Renal cortical epithelial cell (primary cell): Measurements from ENCODE around the gene DDX31. TPM values are rescaled to one million over a fixed set of nuclear protein-coding genes. Genes with fewer than 3 reads are reported as not detected.
"Not testable (repeated sequence)": the region's sequence is repeated elsewhere in the genome, so short reads cannot be mapped to it uniquely, and the experiment has no call there.

Experiments used
- DNase-seq: peaks from one replicate; pipeline ENCODE4 v3.0.0-alpha.2; 2011; ENCODE audit warnings: low read depth
- total RNA-seq: library from RNA; depleted of rRNA; stranded (reverse); fragments of >200 nt; gene quantifications from 2 replicates; pipeline ENCODE4 v1.2.3, GENCODE V29; 2014

DDX31 gene
- total RNA-seq, 1 donor from 2014 or later: 23.3 TPM

GRCh38 chr9:132579427-132579798, 90.4 kb downstream of the DDX31 start:
- no peak for DNase-seq

GRCh38 chr9:132578367-132578932, 91.3 kb downstream of the DDX31 start:
- DNase-seq: no peak

- no peak for DNase-seq
Measured at GRCh38 chr9:132577119-132577518, 92.7 kb downstream of the DDX31 start.

GRCh38 chr9:132575811-132576210, 94.0 kb downstream of the DDX31 start:
- no peak for DNase-seq

- peak; percentile 36 for DNase-seq
Measured at GRCh38 chr9:132575005-132575609, 94.7 kb downstream of the DDX31 start.

- no peak for DNase-seq
Measured at GRCh38 chr9:132572921-132573320, 96.9 kb downstream of the DDX31 start.

GRCh38 chr9:132571806-132572600, 97.8 kb downstream of the DDX31 start:
- no peak for DNase-seq

GRCh38 chr9:132568787-132569186, 101.0 kb downstream of the DDX31 start:
- not testable (repeated sequence) for DNase-seq

GRCh38 chr9:132564526-132564925, 105.3 kb downstream of the DDX31 start:
- DNase-seq: no peak

- DNase-seq: no peak
Measured at GRCh38 chr9:132562306-132562573, 107.5 kb downstream of the DDX31 start.

GRCh38 chr9:132560616-132561202, 109.1 kb downstream of the DDX31 start:
- DNase-seq: no peak

GRCh38 chr9:132559711-132560110, 110.1 kb downstream of the DDX31 start:
- DNase-seq: no peak

- no peak for DNase-seq
Measured at GRCh38 chr9:132557159-132557558, 112.6 kb downstream of the DDX31 start.

GRCh38 chr9:132556714-132557113, 113.1 kb downstream of the DDX31 start:
- DNase-seq: no peak

GRCh38 chr9:132556235-132556634, 113.5 kb downstream of the DDX31 start:
- no peak for DNase-seq

- DNase-seq: no peak
Measured at GRCh38 chr9:132555528-132555927, 114.3 kb downstream of the DDX31 start.

GRCh38 chr9:132554755-132555154, 115.0 kb downstream of the DDX31 start:
- DNase-seq: no peak

GRCh38 chr9:132552041-132552440, 117.7 kb downstream of the DDX31 start:
- no peak for DNase-seq

GRCh38 chr9:132551556-132551955, 118.2 kb downstream of the DDX31 start:
- DNase-seq: no peak

- DNase-seq: peak; percentile 14
Measured at GRCh38 chr9:132548751-132549640, 120.8 kb downstream of the DDX31 start.

GRCh38 chr9:132547976-132548730, 121.6 kb downstream of the DDX31 start:
- DNase-seq: no peak
